Cardiac fibroblast (primary cell): Measurements from ENCODE around the gene RPLP1.
A peak's percentile ranks its signal among the peaks of the same experiment; 100 is the strongest.

Experiments
- DNase-seq, 2 donors: peaks; one replicate each; pipeline versions ENCODE4 v3.0.0 to v3.0.0-alpha.2; 2010; ENCODE audit warnings: low read depth in 2 of 2
- H3K4me3 ChIP-seq, 2 donors: replicated peaks in 1 of 2; 1 replicate in 1 of 2; 2 replicates in 1 of 2; pipeline ENCODE4 v1.5.1; 2011; ENCODE audit warnings: low read depth in 2 of 2, low read length in 2 of 2, mild to moderate bottlenecking in 2 of 2, moderate library complexity in 1 of 2
- CTCF ChIP-seq: IDR thresholded peaks from one replicate; pipeline ENCODE4 v1.5.1; 2011; ENCODE audit warnings: low read depth, mild to moderate bottlenecking, low read length, inconsistent platforms

Gene RPLP1

GRCh38 chr15:69499521-69500211, 47.0 kb downstream of the RPLP1 start:
- H3K4me3 ChIP-seq = no peak overlapping the region
- no peak for TF ChIP-seq CTCF
- no peak for DNase-seq

- TF ChIP-seq CTCF = no peak
- H3K4me3 ChIP-seq = no peak overlapping the region
- DNase-seq = no peak
These were observed 47.7 kb downstream of the RPLP1 start for GRCh38 chr15:69500339-69500738.

GRCh38 chr15:69501456-69501855, 48.8 kb downstream of the RPLP1 start:
- DNase-seq = no peak
- no peak for TF ChIP-seq CTCF
- H3K4me3 ChIP-seq = no peak overlapping the region

GRCh38 chr15:69502470-69503045, 49.9 kb downstream of the RPLP1 start:
- DNase-seq = no peak
- H3K4me3 ChIP-seq = no peak overlapping the region
- peak; percentile 16 for TF ChIP-seq CTCF

- no peak for TF ChIP-seq CTCF
- no peak overlapping the region for H3K4me3 ChIP-seq
- no peak for DNase-seq
These were observed 51.9 kb downstream of the RPLP1 start for GRCh38 chr15:69504352-69505040.
